ENCODE data around the gene ZNF132. TPM values are rescaled to one million over a fixed set of nuclear protein-coding genes. Genes with fewer than 3 reads are reported as not detected.

ZNF132 gene
- total RNA-seq, 4 donors from 2014 or later: 3.6 to 6.6 (median 5.2) TPM

DNA sequence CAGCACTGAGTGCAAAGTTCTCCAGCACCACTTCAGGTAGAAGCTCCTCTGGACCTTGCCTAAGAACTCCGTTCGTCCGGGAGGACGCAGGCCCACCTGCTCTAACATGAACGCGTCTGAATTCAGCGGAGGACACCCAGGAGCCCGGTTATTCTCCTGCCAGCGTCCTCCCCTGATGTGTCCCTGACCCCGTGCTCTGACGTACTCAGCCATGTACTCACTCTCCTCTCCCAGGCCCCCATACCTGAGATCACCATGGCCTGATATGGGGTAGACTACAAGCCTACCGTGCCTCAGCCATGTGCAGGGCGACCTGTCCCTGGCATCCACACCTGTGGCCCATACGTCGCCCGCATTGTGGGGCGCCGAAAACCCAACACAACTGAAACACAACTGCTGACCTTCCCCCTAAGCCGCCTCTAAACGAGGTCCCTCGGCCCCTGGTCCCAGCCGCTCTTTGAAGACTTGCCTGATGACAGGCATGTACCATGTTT lies 32.2 kb downstream of the ZNF132 start:
- TF ChIP-seq, protein P1, sequence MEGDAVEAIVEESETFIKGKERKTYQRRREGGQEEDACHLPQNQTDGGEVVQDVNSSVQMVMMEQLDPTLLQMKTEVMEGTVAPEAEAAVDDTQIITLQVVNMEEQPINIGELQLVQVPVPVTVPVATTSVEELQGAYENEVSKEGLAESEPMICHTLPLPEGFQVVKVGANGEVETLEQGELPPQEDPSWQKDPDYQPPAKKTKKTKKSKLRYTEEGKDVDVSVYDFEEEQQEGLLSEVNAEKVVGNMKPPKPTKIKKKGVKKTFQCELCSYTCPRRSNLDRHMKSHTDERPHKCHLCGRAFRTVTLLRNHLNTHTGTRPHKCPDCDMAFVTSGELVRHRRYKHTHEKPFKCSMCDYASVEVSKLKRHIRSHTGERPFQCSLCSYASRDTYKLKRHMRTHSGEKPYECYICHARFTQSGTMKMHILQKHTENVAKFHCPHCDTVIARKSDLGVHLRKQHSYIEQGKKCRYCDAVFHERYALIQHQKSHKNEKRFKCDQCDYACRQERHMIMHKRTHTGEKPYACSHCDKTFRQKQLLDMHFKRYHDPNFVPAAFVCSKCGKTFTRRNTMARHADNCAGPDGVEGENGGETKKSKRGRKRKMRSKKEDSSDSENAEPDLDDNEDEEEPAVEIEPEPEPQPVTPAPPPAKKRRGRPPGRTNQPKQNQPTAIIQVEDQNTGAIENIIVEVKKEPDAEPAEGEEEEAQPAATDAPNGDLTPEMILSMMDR (IDR thresholded peaks at IDR 0.05; ENCODE audit: low read depth): no peak

DNA sequence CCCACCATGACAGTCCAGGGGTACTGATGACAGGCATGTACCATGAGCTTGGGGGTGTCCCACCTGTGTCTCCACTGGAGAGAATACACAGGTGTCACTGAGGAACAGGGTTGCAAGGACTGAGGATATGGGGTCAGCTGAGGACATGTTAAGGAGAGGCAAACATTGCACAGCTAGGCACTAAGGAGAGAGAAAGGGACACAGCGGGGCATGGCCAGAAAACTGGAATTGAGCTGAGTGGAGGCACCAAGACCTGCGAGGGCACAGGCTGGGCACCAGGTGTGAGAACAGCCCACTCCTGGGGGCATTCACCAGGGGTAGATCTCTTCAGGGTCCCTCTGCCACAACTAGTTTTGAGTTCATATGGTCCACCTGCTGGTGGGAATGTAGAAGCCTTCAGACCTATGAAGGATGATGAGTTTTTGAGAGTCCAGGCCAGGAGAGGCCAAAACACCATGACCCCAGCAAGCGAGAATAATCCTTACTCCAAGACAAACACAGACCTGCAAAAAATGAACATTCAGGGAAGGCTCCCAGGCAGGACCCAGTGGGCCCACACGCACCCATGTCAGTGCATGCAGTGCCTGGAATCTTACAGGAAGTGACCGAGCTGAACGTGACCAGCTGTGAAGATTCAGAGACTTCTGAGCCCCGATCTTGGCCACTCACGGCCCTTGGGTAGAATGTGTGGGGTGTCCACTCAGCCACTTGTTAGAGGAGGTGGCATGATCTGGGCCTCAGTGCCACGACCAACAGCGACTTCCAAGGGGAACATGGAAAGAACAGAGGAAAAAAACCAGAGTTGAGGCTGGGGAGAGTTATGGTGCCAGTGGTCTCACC lies 32.9 kb downstream of the ZNF132 start:
- TF ChIP-seq, protein P1 (IDR thresholded peaks at IDR 0.05; ENCODE audit: low read depth): no peak

DNA sequence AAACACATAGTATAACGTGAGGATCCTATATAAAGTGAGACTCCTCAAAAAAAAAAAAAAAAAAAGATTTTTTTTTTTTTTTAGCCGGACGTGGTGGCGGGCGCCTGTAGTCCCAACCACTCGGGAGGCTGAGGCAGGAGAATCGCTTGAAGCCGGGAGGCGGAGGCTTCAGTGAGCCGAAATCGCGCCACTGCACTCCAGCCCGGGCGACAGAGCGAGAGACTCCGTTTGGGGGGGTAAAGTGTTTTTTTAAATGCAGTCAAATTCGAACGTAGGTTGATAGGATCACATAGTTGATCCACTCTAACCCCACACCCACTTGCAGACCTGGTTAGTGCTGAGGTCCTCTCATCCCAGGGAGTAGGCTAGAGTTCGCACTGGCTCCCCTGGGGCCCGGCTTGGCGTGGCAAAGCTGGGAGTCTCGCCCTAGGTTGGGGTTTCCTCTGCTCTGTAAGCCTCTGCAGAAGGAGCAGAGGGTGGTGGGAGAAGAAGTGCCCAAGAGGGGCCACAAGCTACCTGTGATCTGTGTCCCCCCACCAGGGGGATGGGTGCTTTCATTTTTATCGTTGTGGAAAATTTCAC lies 38.0 kb downstream of the ZNF132 start:
- TF ChIP-seq, protein P1 (IDR thresholded peaks at IDR 0.05; ENCODE audit: low read depth): no peak

DNA sequence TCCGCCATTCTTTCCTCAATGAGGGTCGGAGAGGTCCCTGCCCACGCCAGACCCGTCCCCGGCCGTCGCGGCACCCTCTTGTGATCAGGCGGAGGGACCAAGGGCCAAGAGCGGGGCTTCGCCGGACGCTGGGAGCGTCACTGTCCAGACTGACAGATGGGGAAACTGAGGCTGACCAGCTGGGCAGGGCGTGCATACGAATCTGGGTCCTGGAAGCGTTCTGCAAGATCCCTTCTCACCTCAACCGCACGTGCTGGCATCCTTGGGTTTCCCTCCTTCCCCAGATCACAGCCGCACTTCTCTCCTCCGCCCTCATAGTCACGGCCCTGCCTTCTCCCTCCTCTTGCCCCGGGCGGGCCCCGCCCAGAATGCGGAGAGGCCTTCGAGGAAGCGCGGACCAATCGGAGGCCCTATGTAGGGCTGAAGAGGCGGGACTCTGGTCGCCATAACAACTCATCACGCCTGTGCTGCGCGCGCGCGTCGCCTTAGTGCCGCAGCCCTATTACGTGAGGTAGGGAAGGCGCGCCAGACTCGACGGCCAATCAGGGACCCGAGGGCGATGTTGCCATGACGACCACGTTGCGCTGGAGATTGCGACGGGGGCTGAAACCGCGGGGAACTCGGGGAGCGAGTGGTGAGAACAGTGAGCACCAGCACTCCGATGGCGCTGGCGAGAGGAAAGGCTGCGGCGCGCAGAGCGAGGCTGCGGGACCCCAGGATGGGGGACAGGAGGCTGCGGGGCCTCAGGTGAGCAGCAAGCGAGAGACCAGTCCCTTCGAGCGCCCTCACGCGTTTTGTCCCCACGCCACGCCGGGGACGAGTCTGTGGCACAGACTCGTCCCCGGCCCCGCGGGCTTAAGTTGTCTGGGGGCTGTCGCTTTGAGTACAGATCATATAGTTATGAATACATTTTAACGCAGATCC lies 38.8 kb downstream of the ZNF132 start:
- TF ChIP-seq, protein P1 (IDR thresholded peaks at IDR 0.05; ENCODE audit: low read depth): no peak

DNA sequence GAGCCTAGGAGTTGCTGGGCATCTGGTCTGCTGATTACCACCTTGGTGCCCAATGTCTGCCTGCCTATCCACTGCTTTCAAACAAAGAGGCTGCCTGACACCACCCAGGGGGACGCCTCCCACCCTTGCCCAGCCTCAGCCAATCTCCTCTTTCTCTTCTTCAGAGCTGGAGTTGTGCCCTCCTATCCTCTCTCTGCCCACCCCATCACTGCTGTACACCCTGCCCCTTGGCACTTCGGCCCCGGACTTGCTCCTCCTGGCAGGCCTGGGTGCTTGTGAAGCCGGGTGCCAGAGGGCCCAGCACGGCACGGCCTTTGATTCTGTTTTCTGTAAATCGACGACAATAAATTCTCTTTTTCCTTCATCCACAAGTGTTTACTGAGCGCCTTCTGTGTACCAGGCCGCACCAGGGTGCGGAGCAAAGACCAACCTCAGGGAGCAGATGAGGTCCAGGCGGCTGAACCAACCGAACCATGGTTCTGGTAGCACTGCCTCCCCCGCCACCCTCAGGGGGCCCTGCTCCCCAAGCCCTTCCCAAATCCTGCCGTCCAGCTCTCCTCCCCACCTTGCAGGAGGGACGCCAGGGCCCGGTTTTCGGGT lies 39.5 kb downstream of the ZNF132 start:
- TF ChIP-seq, protein P1 (IDR thresholded peaks at IDR 0.05; ENCODE audit: low read depth): no peak

DNA sequence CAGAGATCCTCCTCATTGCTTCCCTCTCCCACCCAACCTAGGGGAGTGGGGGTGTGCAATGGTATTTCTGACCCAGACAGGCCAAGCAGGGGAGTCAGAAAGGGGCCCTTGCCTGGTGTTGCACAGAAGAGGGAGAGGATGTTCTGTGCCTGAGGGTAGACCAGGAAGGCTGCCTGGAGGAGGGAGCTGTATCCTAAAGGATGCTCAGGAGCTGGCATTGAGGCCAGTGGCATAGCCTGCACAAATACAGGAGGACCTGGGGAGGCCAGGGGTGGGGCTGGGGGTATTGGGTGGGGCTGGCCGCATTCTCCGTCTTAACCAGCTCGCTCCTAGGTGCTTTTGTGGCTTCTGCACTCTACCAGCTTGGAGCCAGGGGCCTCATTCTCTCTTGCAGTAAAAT lies 40.0 kb downstream of the ZNF132 start:
- TF ChIP-seq, protein P1 (IDR thresholded peaks at IDR 0.05; ENCODE audit: low read depth): no peak
